ENCODE measurements around the gene SETSIP. TPM values are rescaled to one million over a fixed set of nuclear protein-coding genes. Genes with fewer than 3 reads are reported as not detected.

Gene SETSIP
- total RNA-seq, 4 donors from 2014 or later, result 0.67 TPM; not detected in 3

DNA sequence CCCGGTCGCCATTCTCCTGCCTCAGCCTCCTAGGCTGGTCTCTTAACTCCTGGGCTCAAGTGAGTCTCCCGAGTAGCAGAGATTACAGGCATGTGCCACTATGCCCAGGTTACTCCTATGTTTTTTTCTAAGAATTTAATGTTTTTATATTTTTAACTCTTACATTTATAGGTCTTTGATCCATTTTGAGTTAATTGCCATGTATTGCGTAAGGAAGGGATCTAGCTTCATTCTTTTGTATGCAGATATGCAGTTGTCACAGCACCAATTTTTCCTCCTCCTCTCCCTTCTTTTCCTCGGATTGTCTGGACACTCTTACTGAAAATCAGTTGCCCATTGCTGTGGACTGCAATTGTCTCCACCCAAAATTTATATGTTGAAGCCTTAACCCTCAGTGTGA is 16.4 kb upstream of the SETSIP start:
- H3K36me3 ChIP-seq, result no peaks in the 10 kb centered on the region
- no peak for DNase-seq
- TF ChIP-seq POLR2A (IDR thresholded peaks at IDR 0.05), result no peak
- TF ChIP-seq, protein P1, sequence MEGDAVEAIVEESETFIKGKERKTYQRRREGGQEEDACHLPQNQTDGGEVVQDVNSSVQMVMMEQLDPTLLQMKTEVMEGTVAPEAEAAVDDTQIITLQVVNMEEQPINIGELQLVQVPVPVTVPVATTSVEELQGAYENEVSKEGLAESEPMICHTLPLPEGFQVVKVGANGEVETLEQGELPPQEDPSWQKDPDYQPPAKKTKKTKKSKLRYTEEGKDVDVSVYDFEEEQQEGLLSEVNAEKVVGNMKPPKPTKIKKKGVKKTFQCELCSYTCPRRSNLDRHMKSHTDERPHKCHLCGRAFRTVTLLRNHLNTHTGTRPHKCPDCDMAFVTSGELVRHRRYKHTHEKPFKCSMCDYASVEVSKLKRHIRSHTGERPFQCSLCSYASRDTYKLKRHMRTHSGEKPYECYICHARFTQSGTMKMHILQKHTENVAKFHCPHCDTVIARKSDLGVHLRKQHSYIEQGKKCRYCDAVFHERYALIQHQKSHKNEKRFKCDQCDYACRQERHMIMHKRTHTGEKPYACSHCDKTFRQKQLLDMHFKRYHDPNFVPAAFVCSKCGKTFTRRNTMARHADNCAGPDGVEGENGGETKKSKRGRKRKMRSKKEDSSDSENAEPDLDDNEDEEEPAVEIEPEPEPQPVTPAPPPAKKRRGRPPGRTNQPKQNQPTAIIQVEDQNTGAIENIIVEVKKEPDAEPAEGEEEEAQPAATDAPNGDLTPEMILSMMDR (IDR thresholded peaks at IDR 0.05), result no peak
- H3K27ac ChIP-seq, result no peak overlapping the region
- H3K27me3 ChIP-seq, result no peaks in the 10 kb centered on the region
- intact Hi-C loops (cut with DNase I), result no loop called here
- no peak overlapping the region for H3K4me3 ChIP-seq (replicated peaks in 1 of 3)
- WGBS, 2 donors, result 96% methylated on average over 5 of the region's 5 CpGs
- peaks cover 0 to 4% of the 10 kb centered on the region in 2 donors for H3K4me1 ChIP-seq
- no peaks in the 10 kb centered on the region for H3K9me3 ChIP-seq

DNA sequence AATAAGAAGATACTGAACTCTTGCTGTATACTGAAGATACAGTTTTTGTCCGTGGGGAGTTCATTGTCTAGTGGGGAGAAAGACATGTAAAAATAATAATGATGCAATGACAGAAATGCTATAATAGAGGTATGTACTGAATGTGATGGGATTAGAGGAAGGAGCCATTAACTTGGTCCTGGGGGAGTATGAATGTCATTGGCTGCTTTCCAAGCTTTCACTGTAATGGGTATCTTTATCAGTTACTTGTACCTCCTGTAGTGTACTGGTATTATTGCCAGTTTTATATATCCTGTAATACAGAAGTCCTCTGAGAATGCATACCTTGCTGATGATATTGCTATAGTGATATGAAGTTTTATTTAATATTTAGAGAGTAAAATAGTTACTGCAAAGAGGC is 12.3 kb upstream of the SETSIP start:
- Histone ChIP-seq H3K27me3 (no peaks in the 10 kb centered on the region), H3K27ac (no peak overlapping the region), H3K9me3 (no peaks in the 10 kb centered on the region), H3K4me3 (replicated peaks in 1 of 3) (no peak overlapping the region), H3K36me3 (no peaks in the 10 kb centered on the region), H3K4me1 (no peaks in the 10 kb centered on the region)
- DNase-seq, result no peak
- intact Hi-C loops (cut with DNase I), result no loop called here
- WGBS, 2 donors, result 87 to 95% methylated on average over 1 of the region's 1 CpG
- TF ChIP-seq, protein P1 (IDR thresholded peaks at IDR 0.05), result no peak
- TF ChIP-seq POLR2A (IDR thresholded peaks at IDR 0.05), result no peak

DNA sequence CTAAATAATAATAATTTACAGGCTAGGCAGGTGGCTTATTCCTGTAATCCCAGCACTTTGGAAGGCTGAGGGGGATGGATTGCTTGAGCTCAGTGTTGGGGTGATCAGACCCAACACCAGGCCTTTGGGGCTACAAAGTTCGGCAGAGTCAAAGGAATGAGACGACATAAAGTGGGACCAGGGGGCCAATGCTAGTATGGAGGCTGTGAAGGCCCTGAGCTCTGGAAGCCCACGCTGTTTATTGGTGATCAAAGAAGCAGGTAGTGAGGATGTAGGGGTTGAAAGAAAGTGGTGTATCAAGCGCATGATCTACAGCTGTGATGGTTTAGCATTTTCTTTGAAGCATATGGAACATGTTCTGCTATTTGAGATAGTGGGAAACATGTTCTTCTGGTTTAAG is 10.5 kb upstream of the SETSIP start:
- intact Hi-C loops (cut with DNase I), result no loop called here
- H3K4me3 ChIP-seq (replicated peaks in 1 of 3), result no peak overlapping the region
- TF ChIP-seq, protein P1 (IDR thresholded peaks at IDR 0.05), result no peak
- TF ChIP-seq POLR2A (IDR thresholded peaks at IDR 0.05), result no peak
- no peaks in the 10 kb centered on the region for H3K36me3 ChIP-seq
- H3K27ac ChIP-seq, result no peak overlapping the region
- no peaks in the 10 kb centered on the region for H3K9me3 ChIP-seq
- no peaks in the 10 kb centered on the region for H3K27me3 ChIP-seq
- no peak for DNase-seq
- peaks cover 10 to 13% of the 10 kb centered on the region in 2 donors for H3K4me1 ChIP-seq
- WGBS, 2 donors, result 96 to 97% methylated on average over 4 of the region's 4 CpGs

DNA sequence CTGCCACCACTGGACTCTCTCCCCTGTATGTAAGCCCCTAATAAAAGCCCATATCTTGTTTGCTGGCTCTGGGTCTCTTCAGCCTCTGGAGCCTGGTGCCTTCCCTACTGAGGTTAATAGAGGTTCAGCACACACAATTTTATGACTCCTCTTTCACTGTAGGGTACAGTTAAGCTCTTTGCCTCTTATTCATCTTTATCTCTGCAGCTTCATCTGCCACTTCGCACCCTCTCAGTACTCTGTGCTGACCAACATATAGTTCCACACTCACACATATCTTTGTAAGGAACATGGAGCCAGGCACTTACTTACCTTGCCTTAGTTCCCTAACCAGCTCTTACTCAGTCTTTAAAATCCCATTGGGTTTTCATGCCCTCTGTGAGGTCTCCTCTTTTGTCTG is 9.4 kb upstream of the SETSIP start:
- 93 to 94% methylated on average over 1 of the region's 1 CpG for WGBS, 2 donors
- intact Hi-C loops (cut with DNase I), result no loop called here
- peaks cover 10 to 13% of the 10 kb centered on the region in 2 donors for H3K4me1 ChIP-seq
- H3K9me3 ChIP-seq, result no peaks in the 10 kb centered on the region
- no peaks in the 10 kb centered on the region for H3K27me3 ChIP-seq
- no peak for DNase-seq
- no peaks in the 10 kb centered on the region for H3K36me3 ChIP-seq
- no peak for TF ChIP-seq POLR2A (IDR thresholded peaks at IDR 0.05)
- TF ChIP-seq, protein P1 (IDR thresholded peaks at IDR 0.05), result no peak
- H3K4me3 ChIP-seq (replicated peaks in 1 of 3), result no peak overlapping the region
- no peak overlapping the region for H3K27ac ChIP-seq

DNA sequence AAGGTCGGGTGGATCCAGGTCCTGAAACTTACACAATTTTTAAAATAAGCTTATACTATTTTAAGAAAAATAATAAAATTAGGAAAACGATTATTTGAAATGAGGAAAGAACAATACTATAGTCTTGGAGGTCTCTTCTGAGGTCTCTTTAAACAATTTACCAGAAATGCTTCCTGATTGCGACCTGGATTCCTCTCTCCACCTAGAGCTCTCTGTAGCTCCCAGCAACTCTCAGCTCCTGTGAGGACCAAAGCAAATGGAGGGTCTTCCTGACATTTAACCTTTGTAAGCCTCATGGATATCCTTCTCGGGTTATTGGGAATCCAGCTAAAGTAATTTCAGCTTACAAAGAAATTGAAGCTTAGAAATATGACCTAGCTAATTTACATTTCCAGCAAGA is 5.8 kb upstream of the SETSIP start:
- intact Hi-C loops (cut with DNase I), result no loop called here
- no peaks in the 10 kb centered on the region for H3K27me3 ChIP-seq
- no peak for TF ChIP-seq POLR2A (IDR thresholded peaks at IDR 0.05)
- TF ChIP-seq, protein P1 (IDR thresholded peaks at IDR 0.05), result no peak
- peak overlapping the region; percentile 74 to 89 (median 76) for H3K27ac ChIP-seq
- DNase-seq, result no peak
- peak overlapping the region in 2 of 3 donors; percentile 60 to 87 for H3K4me3 ChIP-seq (replicated peaks in 1 of 3)
- H3K4me1 ChIP-seq, result peaks cover 10 to 13% of the 10 kb centered on the region in 2 donors
- H3K9me3 ChIP-seq, result no peaks in the 10 kb centered on the region
- H3K36me3 ChIP-seq, result no peaks in the 10 kb centered on the region
- WGBS, 2 donors, result 28 to 31% methylated on average over 4 of the region's 4 CpGs
